Ishikawa (cell line): ENCODE measurements around the gene SLC25A13.

Source experiments
- CEBPB ChIP-seq: IDR thresholded peaks from 2 replicates; pipeline ENCODE4 v1.6.1; 2012
- CREB1 ChIP-seq: IDR thresholded peaks from 2 replicates; pipeline ENCODE4 v1.6.1; 2012; ENCODE audit warnings: low read depth
- EGR1 ChIP-seq: IDR thresholded peaks from 2 replicates; pipeline ENCODE4 v1.6.1; 2012
- FOXM1 ChIP-seq: IDR thresholded peaks from 2 replicates; pipeline ENCODE4 v1.6.1; 2012; ENCODE audit warnings: low read depth, borderline replicate concordance
- MAX ChIP-seq: IDR thresholded peaks from 2 replicates; pipeline ENCODE4 v1.6.1; 2012
- REST ChIP-seq: IDR thresholded peaks from 2 replicates; pipeline ENCODE4 v1.6.1; 2012; ENCODE audit warnings: low read depth, mild to moderate bottlenecking
- TAF1 ChIP-seq: IDR thresholded peaks from 2 replicates; pipeline ENCODE4 v1.6.1; 2012; ENCODE audit warnings: low read depth, mild to moderate bottlenecking
- YY1 ChIP-seq: IDR thresholded peaks from 2 replicates; pipeline ENCODE4 v1.6.1; 2012; ENCODE audit warnings: low read depth
- ZBTB7A ChIP-seq: IDR thresholded peaks from 2 replicates; pipeline ENCODE4 v1.6.1; 2012; ENCODE audit warnings: low read depth

- no peak for TF ChIP-seq CEBPB
- TF ChIP-seq MAX = no peak
- no peak for TF ChIP-seq REST
- no peak for TF ChIP-seq TAF1
- TF ChIP-seq FOXM1 = no peak
- TF ChIP-seq YY1 = no peak
- TF ChIP-seq CREB1 = no peak
- TF ChIP-seq EGR1 = no peak
- no peak for TF ChIP-seq ZBTB7A
Observed at GRCh38 chr7:96284835-96285234, 37.1 kb downstream of the SLC25A13 start.
